Hepatocyte (in vitro differentiated cells): ENCODE data around the gene ZNF569.

ENCODE experiments used
- EZH2 ChIP-seq: fragments of 200-600 bp; sonication (generic); IDR thresholded peaks from 2 replicates; pipeline ENCODE4 v1.6.1; 2016; ENCODE audit warnings: antibody characterized with exemption, mild to moderate bottlenecking, borderline replicate concordance
- EZH2phosphoT487 ChIP-seq: fragments of 200-600 bp; sonication (generic); IDR thresholded peaks from one replicate; pipeline ENCODE4 v1.6.1; 2018; ENCODE audit warnings: antibody characterized with exemption, mild to moderate bottlenecking, low read depth, moderate library complexity; ENCODE audit not compliant: unreplicated experiment, severe bottlenecking
- TF ChIP-seq, protein P1 (sequence below): fragments of 200-600 bp; sonication (generic); IDR thresholded peaks from 2 replicates; pipeline ENCODE4 v1.5.1; 2016; ENCODE audit warnings: antibody characterized with exemption, mild to moderate bottlenecking; ENCODE audit not compliant: poor library complexity

DNA sequence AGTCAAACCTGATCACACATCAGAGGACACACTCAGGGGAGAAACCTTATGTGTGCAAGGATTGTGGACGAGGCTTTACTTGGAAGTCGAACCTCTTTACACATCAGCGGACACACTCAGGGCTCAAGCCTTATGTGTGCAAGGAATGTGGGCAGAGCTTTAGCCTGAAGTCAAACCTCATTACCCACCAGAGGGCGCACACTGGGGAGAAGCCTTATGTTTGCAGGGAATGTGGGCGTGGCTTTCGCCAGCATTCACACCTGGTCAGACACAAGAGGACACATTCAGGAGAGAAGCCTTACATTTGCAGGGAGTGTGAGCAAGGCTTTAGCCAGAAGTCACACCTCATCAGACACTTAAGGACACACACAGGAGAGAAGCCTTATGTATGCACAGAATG, 104.5 kb downstream of the ZNF569 start:
- TF ChIP-seq, protein P1, sequence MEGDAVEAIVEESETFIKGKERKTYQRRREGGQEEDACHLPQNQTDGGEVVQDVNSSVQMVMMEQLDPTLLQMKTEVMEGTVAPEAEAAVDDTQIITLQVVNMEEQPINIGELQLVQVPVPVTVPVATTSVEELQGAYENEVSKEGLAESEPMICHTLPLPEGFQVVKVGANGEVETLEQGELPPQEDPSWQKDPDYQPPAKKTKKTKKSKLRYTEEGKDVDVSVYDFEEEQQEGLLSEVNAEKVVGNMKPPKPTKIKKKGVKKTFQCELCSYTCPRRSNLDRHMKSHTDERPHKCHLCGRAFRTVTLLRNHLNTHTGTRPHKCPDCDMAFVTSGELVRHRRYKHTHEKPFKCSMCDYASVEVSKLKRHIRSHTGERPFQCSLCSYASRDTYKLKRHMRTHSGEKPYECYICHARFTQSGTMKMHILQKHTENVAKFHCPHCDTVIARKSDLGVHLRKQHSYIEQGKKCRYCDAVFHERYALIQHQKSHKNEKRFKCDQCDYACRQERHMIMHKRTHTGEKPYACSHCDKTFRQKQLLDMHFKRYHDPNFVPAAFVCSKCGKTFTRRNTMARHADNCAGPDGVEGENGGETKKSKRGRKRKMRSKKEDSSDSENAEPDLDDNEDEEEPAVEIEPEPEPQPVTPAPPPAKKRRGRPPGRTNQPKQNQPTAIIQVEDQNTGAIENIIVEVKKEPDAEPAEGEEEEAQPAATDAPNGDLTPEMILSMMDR: no peak
- TF ChIP-seq EZH2: no peak
- TF ChIP-seq EZH2phosphoT487: no peak
